SK-N-SH treated with all-trans-retinoic acid at 6 μM for 48 hours (cell line): ENCODE data around the gene APOO.

Source experiments
- ATAC-seq: fragments of 200-7000 bp; cut with Tn5 transposase; 3 replicates; pipeline ENCODE4 v1.9.1; 2020; ENCODE audit warnings: mild to moderate bottlenecking, moderate library complexity
- ARNTL ChIP-seq: fragments of 450-650 bp; formaldehyde crosslinking; IDR thresholded peaks from 2 replicates; pipeline ENCODE4 v1.5.0; 2020; ENCODE audit warnings: low read depth, mild to moderate bottlenecking, moderate library complexity, borderline replicate concordance
- BACH2 ChIP-seq: fragments of 250-450 bp; sonication (Bioruptor Pico); IDR thresholded peaks from 2 replicates; pipeline ENCODE4 v1.9.0; 2021; ENCODE audit warnings: mild to moderate bottlenecking, borderline replicate concordance
- CSDC2 ChIP-seq: fragments of 250-450 bp; sonication (Bioruptor Pico); IDR thresholded peaks from 2 replicates; pipeline ENCODE4 v1.5.0; 2020; ENCODE audit warnings: mild to moderate bottlenecking, moderate library complexity
- CSRNP3 ChIP-seq: fragments of 250-450 bp; sonication (Bioruptor Pico); IDR thresholded peaks from 2 replicates; pipeline ENCODE4 v1.5.1; 2021; ENCODE audit warnings: mild to moderate bottlenecking, moderate library complexity
- GLIS3 ChIP-seq: fragments of 250-450 bp; sonication (Bioruptor Pico); IDR thresholded peaks from 2 replicates; pipeline ENCODE4 v1.5.0; 2020; ENCODE audit warnings: mild to moderate bottlenecking, moderate library complexity
- ISL1 ChIP-seq: fragments of 250-450 bp; sonication (Bioruptor Pico); IDR thresholded peaks from 2 replicates; pipeline ENCODE4 v2.1.2; 2022; ENCODE audit warnings: mild to moderate bottlenecking, moderate library complexity
- OSR1 ChIP-seq: fragments of 250-450 bp; sonication (Bioruptor Pico); IDR thresholded peaks from 2 replicates; pipeline ENCODE4 v1.8.0; 2022; ENCODE audit warnings: moderate library complexity, mild to moderate bottlenecking, inconsistent platforms
- PATZ1 ChIP-seq: fragments of 250-450 bp; sonication (Bioruptor Pico); IDR thresholded peaks from 2 replicates; pipeline ENCODE4 v1.8.0; 2020; ENCODE audit warnings: mild to moderate bottlenecking, moderate library complexity, borderline replicate concordance
- POU6F1 ChIP-seq: fragments of 250-450 bp; sonication (Bioruptor Pico); IDR thresholded peaks from 2 replicates; pipeline ENCODE4 v1.8.0; 2021; ENCODE audit warnings: low read depth, mild to moderate bottlenecking, moderate library complexity, borderline replicate concordance
- RARB ChIP-seq: fragments of 250-450 bp; sonication (Bioruptor Pico); IDR thresholded peaks from 2 replicates; pipeline ENCODE4 v1.8.0; 2021; ENCODE audit warnings: mild to moderate bottlenecking, moderate library complexity
- SNAI2 ChIP-seq: fragments of 250-450 bp; sonication (Bioruptor Pico); IDR thresholded peaks from 2 replicates; pipeline ENCODE4 v1.5.0; 2020; ENCODE audit warnings: mild to moderate bottlenecking, moderate library complexity
- TCF4 ChIP-seq: fragments of 250-450 bp; sonication (Bioruptor Pico); IDR thresholded peaks from 2 replicates; pipeline ENCODE4 v1.8.0; 2021; ENCODE audit warnings: mild to moderate bottlenecking, moderate library complexity, borderline replicate concordance
- TOX ChIP-seq: fragments of 250-450 bp; sonication (Bioruptor Pico); IDR thresholded peaks from 2 replicates; pipeline ENCODE4 v1.8.0; 2021; ENCODE audit warnings: mild to moderate bottlenecking, moderate library complexity, borderline replicate concordance
- TSHZ2 ChIP-seq: fragments of 250-450 bp; sonication (Bioruptor Pico); IDR thresholded peaks from 2 replicates; pipeline ENCODE4 v1.5.0; 2020; ENCODE audit warnings: mild to moderate bottlenecking, moderate library complexity
- ZC3H10 ChIP-seq: fragments of 250-450 bp; sonication (Bioruptor Pico); IDR thresholded peaks from 2 replicates; pipeline ENCODE4 v1.5.1; 2021; ENCODE audit warnings: mild to moderate bottlenecking, moderate library complexity
- ZFP3 ChIP-seq: fragments of 250-450 bp; sonication (Bioruptor Pico); IDR thresholded peaks from 2 replicates; pipeline ENCODE4 v1.5.0; 2020; ENCODE audit warnings: mild to moderate bottlenecking, moderate library complexity
- ZFP30 ChIP-seq: fragments of 450-650 bp; formaldehyde crosslinking; IDR thresholded peaks from 2 replicates; pipeline ENCODE4 v1.5.0; 2022; ENCODE audit warnings: mild to moderate bottlenecking, moderate library complexity
- ZNF8 ChIP-seq: fragments of 450-650 bp; formaldehyde crosslinking; IDR thresholded peaks from 2 replicates; pipeline ENCODE4 v1.5.0; 2020; ENCODE audit warnings: mild to moderate bottlenecking, moderate library complexity

The APOO gene

GRCh38 chrX:23844502-23845138 lies 63.1 kb downstream of the APOO start:
- TF ChIP-seq CSDC2 (no peak), BACH2 (no peak), OSR1 (CRISPR knock-in tag) (no peak), GLIS3 (CRISPR knock-in tag) (no peak), ZFP3 (peak; percentile 79)
- ATAC-seq, result no peak

- ATAC-seq, result no peak
- TF ChIP-seq CSRNP3 (no peak), GLIS3 (CRISPR knock-in tag) (no peak), TSHZ2 (CRISPR knock-in tag) (no peak)
Measured at GRCh38 chrX:23841847-23842522, 65.8 kb downstream of the APOO start.

- no peak for ATAC-seq
- TF ChIP-seq ZNF8 (CRISPR knock-in tag), result no peak
- TF ChIP-seq, all 23 proteins: peak for 0
Measured at GRCh38 chrX:23840674-23841073, 67.1 kb downstream of the APOO start.

- TF ChIP-seq ZFP3, result no peak
- no peak for TF ChIP-seq BACH2
- TF ChIP-seq, all 23 proteins: peak for 0
- no peak for ATAC-seq
Measured at GRCh38 chrX:23838953-23839352, 68.8 kb downstream of the APOO start.

- TF ChIP-seq CSRNP3, result no peak
- no peak for TF ChIP-seq POU6F1 (CRISPR knock-in tag)
- no peak for TF ChIP-seq OSR1 (CRISPR knock-in tag)
- TF ChIP-seq SNAI2 (CRISPR knock-in tag), result no peak
- no peak for TF ChIP-seq CSDC2
- no peak for TF ChIP-seq ISL1 (CRISPR knock-in tag)
- no peak for TF ChIP-seq ZNF8 (CRISPR knock-in tag)
- no peak for TF ChIP-seq PATZ1 (CRISPR knock-in tag)
- no peak for TF ChIP-seq ZFP3
- TF ChIP-seq TSHZ2 (CRISPR knock-in tag), result no peak
- no peak for TF ChIP-seq TOX (CRISPR knock-in tag)
- TF ChIP-seq ZFP30 (CRISPR knock-in tag), result no peak
- no peak for TF ChIP-seq TCF4 (CRISPR knock-in tag)
- no peak for TF ChIP-seq BACH2
- TF ChIP-seq RARB (CRISPR knock-in tag), result no peak
- no peak for TF ChIP-seq ARNTL (CRISPR knock-in tag)
- TF ChIP-seq ZC3H10 (CRISPR knock-in tag), result no peak
- ATAC-seq, result no peak
Measured at GRCh38 chrX:23832721-23833120, 75.0 kb downstream of the APOO start.
